Measurements from ENCODE around the gene CAPN8.

CAPN8 gene

DNA sequence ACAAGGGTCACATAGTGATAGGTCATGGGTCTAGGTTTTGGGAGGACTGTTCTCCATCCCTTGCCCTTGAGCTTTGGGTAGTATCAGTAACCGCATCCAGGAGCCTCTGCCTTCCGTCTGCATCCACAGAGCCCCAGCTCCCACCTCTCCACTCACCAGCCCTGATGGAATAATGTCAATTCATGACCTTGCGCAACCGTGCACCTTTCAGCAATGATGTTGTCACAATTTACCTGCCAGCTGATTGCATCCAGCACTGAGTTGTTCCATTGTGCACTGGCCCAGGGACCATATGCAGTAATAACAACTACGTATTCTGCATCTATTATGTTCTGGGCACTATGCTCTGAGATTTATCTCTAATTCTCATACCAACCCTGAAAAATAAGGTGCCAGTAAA lies 1.4 kb downstream of the CAPN8 start:
- no peak for DNase-seq (ENCODE audit: extremely low read depth, low read depth)
- TF ChIP-seq, protein P1, sequence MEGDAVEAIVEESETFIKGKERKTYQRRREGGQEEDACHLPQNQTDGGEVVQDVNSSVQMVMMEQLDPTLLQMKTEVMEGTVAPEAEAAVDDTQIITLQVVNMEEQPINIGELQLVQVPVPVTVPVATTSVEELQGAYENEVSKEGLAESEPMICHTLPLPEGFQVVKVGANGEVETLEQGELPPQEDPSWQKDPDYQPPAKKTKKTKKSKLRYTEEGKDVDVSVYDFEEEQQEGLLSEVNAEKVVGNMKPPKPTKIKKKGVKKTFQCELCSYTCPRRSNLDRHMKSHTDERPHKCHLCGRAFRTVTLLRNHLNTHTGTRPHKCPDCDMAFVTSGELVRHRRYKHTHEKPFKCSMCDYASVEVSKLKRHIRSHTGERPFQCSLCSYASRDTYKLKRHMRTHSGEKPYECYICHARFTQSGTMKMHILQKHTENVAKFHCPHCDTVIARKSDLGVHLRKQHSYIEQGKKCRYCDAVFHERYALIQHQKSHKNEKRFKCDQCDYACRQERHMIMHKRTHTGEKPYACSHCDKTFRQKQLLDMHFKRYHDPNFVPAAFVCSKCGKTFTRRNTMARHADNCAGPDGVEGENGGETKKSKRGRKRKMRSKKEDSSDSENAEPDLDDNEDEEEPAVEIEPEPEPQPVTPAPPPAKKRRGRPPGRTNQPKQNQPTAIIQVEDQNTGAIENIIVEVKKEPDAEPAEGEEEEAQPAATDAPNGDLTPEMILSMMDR (IDR thresholded peaks at IDR 0.05; ENCODE audit: low read depth, low read length) = no peak

DNA sequence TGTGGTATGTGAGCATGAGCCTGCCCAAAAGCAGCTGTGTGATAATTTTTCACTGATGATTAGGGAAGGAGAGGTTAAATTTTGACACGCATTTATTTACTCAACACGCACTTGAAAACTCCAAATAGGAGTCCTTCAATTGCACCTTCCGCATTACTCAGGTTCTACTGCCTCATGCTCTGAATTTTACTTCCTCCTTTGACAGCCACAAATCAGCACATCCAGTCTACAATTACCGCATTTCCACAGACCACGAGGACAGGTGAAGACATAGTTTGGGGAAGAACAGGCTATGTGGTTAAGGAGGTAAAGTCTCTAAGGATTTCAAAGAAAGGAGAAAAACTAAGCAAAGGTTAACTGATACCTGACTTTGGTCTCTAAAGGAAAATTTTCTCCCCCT lies 2.6 kb downstream of the CAPN8 start:
- TF ChIP-seq, protein P1 (IDR thresholded peaks at IDR 0.05; ENCODE audit: low read depth, low read length) = no peak
- no peak for DNase-seq (ENCODE audit: extremely low read depth, low read depth)

DNA sequence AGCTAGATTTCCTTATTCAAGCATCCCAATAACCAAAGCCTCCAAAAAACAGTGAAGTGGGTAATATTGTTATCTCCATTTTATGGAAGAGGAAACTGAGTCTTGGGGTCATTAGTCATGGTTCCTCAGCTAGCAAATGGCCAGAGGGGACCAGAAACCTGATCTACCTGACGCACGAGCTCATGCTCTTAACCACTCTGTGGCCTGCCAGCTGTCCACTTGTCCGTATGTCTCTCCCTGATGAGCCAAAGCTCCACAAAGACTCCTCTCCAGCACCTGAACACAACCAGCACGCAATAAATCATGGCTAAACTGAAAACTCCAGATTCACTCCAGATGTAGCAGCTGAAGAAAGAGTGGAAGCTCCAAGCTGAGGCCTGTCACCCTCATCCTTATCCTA lies 5.8 kb downstream of the CAPN8 start:
- TF ChIP-seq, protein P1 (IDR thresholded peaks at IDR 0.05; ENCODE audit: low read depth, low read length) = no peak
- no peak for DNase-seq (ENCODE audit: extremely low read depth, low read depth)

DNA sequence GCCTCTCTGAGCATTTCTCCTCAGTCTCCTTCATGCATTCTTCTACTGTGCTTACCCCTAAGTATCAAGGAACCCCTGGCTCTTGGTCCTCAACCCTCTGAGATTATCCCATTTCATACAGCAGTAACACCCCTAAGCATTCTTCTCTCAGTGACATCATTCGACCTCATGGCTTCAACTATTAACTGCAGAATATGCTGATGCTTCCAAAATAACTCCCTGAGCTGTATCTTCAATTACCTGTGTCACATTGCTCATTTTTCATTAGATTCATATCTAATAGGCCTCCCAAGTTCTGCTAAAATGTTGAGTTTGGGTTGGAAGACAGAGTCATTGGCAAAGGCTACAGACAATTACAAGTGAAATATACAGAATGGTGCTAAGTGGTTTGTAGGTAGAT lies 7.5 kb downstream of the CAPN8 start:
- no peak for DNase-seq (ENCODE audit: extremely low read depth, low read depth)
- TF ChIP-seq, protein P1 (IDR thresholded peaks at IDR 0.05; ENCODE audit: low read depth, low read length) = no peak

DNA sequence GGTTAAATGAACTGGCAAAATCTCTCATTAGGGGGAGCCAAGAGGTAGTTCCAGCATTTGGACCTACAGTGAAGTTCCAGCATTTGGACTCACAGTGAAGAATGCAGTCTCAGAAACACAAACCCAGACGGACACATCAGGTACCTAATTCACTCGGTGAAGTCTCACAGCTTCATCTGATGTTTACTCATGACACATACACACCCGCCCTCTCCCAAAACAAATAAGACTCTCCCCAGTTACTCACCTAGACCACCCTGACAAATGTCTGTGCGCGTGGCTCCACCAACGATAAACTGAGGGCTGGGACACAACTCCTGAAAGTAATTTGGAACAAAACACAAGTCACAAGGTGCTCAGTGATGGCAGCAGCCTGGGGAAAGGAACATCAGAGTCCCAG lies 11.4 kb downstream of the CAPN8 start:
- TF ChIP-seq, protein P1 (IDR thresholded peaks at IDR 0.05; ENCODE audit: low read depth, low read length) = no peak
- no peak for DNase-seq (ENCODE audit: extremely low read depth, low read depth)

DNA sequence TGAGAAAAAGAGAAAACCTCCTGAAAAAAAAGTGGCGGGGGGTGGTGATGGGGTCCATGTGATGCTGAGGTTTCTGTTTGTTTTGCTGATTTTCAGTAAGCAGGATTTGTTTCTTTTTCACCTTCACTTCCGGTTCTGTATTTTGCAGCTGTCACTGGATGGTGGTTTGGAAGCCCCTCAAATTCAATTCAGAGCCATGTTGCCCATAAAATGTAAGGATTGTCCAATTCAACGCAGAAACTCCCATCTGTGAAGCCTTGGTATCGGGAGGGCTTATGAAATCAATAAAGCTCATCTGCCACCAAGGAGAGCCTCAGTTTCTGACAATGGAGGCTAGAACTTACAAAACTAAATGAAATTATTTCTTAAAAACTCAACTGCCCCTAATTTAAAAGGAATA lies 12.1 kb downstream of the CAPN8 start:
- TF ChIP-seq, protein P1 (IDR thresholded peaks at IDR 0.05; ENCODE audit: low read depth, low read length) = no peak
- DNase-seq (ENCODE audit: extremely low read depth, low read depth) = no peak

DNA sequence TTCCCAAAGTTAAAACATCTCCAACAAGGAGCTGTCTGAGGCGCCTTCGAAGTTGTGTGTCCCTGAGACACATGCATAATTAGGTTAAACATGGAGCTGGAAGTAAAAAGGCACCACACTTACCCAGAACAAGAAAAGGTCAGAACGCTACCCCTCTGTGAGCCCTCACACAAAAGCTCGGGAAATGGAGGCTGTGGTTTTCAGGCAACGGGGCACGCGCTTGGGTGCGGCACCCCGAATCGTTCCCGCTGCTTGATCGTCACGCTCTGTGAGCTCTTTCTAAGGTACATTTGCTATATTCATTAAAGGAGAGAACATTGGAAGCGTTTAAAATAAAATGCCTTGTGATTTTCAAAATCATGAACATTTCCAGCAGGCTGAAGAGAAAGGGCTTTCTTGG lies 12.5 kb downstream of the CAPN8 start:
- TF ChIP-seq, protein P1 (IDR thresholded peaks at IDR 0.05; ENCODE audit: low read depth, low read length) = no peak
- no peak for DNase-seq (ENCODE audit: extremely low read depth, low read depth)
